ENCODE results near the gene DOCK8.
"Not testable (repeated sequence)": the region's sequence is repeated elsewhere in the genome, so short reads cannot be mapped to it uniquely, and the experiment has no call there.

DOCK8 gene

GRCh38 chr9:215631-216155, 1.0 kb downstream of the DOCK8 start:
- Histone ChIP-seq H3K9ac (ENCODE audit: low read length) (peak overlapping the region; percentile 83), H3K27me3 (ENCODE audit: control insufficient read depth, insufficient read depth, low read length) (no peaks in the 10 kb centered on the region), H3K9me3 (ENCODE audit: control insufficient read depth, low read length) (no peaks in the 10 kb centered on the region)

GRCh38 chr9:216866-217265, 2.2 kb downstream of the DOCK8 start:
- H3K4me3 ChIP-seq (ENCODE audit: low read length): no peak overlapping the region
- no peaks in the 10 kb centered on the region for H3K36me3 ChIP-seq (ENCODE audit: control insufficient read depth, insufficient read depth, low read length)
- peaks cover 17% of the 10 kb centered on the region for H3K4me1 ChIP-seq (ENCODE audit: control insufficient read depth, insufficient read depth, low read length)
- H3K27me3 ChIP-seq (ENCODE audit: control insufficient read depth, insufficient read depth, low read length): no peaks in the 10 kb centered on the region
- H3K9me3 ChIP-seq (ENCODE audit: control insufficient read depth, low read length): no peaks in the 10 kb centered on the region
- no peak overlapping the region for H3K9ac ChIP-seq (ENCODE audit: low read length)

More at GRCh38 chr9:215631-216155, 1.0 kb downstream of the DOCK8 start:
- H3K4me1 ChIP-seq (ENCODE audit: control insufficient read depth, insufficient read depth, low read length): peaks cover 17% of the 10 kb centered on the region
- no peaks in the 10 kb centered on the region for H3K36me3 ChIP-seq (ENCODE audit: control insufficient read depth, insufficient read depth, low read length)
- H3K4me3 ChIP-seq (ENCODE audit: low read length): peak overlapping the region; percentile 51

GRCh38 chr9:217950-218349, 3.3 kb downstream of the DOCK8 start:
- H3K9me3 ChIP-seq (ENCODE audit: control insufficient read depth, low read length): no peaks in the 10 kb centered on the region
- no peak overlapping the region for H3K9ac ChIP-seq (ENCODE audit: low read length)
- H3K4me3 ChIP-seq (ENCODE audit: low read length): no peak overlapping the region
- no peaks in the 10 kb centered on the region for H3K27me3 ChIP-seq (ENCODE audit: control insufficient read depth, insufficient read depth, low read length)
- H3K36me3 ChIP-seq (ENCODE audit: control insufficient read depth, insufficient read depth, low read length): no peaks in the 10 kb centered on the region
- H3K4me1 ChIP-seq (ENCODE audit: control insufficient read depth, insufficient read depth, low read length): peaks cover 23% of the 10 kb centered on the region

- H3K27me3 ChIP-seq (ENCODE audit: control insufficient read depth, insufficient read depth, low read length); H3K36me3 ChIP-seq (ENCODE audit: control insufficient read depth, insufficient read depth, low read length); H3K9me3 ChIP-seq (ENCODE audit: control insufficient read depth, low read length); H3K9ac ChIP-seq (ENCODE audit: low read length); H3K4me3 ChIP-seq (ENCODE audit: low read length): not testable (repeated sequence)
- peaks cover 23% of the 10 kb centered on the region for H3K4me1 ChIP-seq (ENCODE audit: control insufficient read depth, insufficient read depth, low read length)
Measured at GRCh38 chr9:219036-219435, 4.4 kb downstream of the DOCK8 start.

- Histone ChIP-seq H3K4me3 (ENCODE audit: low read length) (no peak overlapping the region), H3K9ac (ENCODE audit: low read length) (no peak overlapping the region), H3K4me1 (ENCODE audit: control insufficient read depth, insufficient read depth, low read length) (peaks cover 30% of the 10 kb centered on the region), H3K27me3 (ENCODE audit: control insufficient read depth, insufficient read depth, low read length) (no peaks in the 10 kb centered on the region), H3K9me3 (ENCODE audit: control insufficient read depth, low read length) (no peaks in the 10 kb centered on the region), H3K36me3 (ENCODE audit: control insufficient read depth, insufficient read depth, low read length) (no peaks in the 10 kb centered on the region)
Measured at GRCh38 chr9:219670-220365, 5.2 kb downstream of the DOCK8 start.

- Histone ChIP-seq H3K9me3 (ENCODE audit: control insufficient read depth, low read length) (no peaks in the 10 kb centered on the region), H3K27me3 (ENCODE audit: control insufficient read depth, insufficient read depth, low read length) (no peaks in the 10 kb centered on the region), H3K36me3 (ENCODE audit: control insufficient read depth, insufficient read depth, low read length) (no peaks in the 10 kb centered on the region), H3K4me3 (ENCODE audit: low read length) (no peak overlapping the region), H3K9ac (ENCODE audit: low read length) (no peak overlapping the region), H3K4me1 (ENCODE audit: control insufficient read depth, insufficient read depth, low read length) (peaks cover 18% of the 10 kb centered on the region)
Measured at GRCh38 chr9:221989-222776, 7.5 kb downstream of the DOCK8 start.

- H3K27me3 ChIP-seq (ENCODE audit: control insufficient read depth, insufficient read depth, low read length): no peaks in the 10 kb centered on the region
- H3K4me3 ChIP-seq (ENCODE audit: low read length): no peak overlapping the region
- H3K9me3 ChIP-seq (ENCODE audit: control insufficient read depth, low read length): no peaks in the 10 kb centered on the region
Measured at GRCh38 chr9:223152-223551, 8.5 kb downstream of the DOCK8 start.

GRCh38 chr9:224026-224425, 9.4 kb downstream of the DOCK8 start:
- Histone ChIP-seq H3K36me3 (ENCODE audit: control insufficient read depth, insufficient read depth, low read length) (no peaks in the 10 kb centered on the region), H3K9me3 (ENCODE audit: control insufficient read depth, low read length) (no peaks in the 10 kb centered on the region), H3K27me3 (ENCODE audit: control insufficient read depth, insufficient read depth, low read length) (no peaks in the 10 kb centered on the region), H3K4me1 (ENCODE audit: control insufficient read depth, insufficient read depth, low read length) (peaks cover 18% of the 10 kb centered on the region), H3K9ac (ENCODE audit: low read length) (no peak overlapping the region), H3K4me3 (ENCODE audit: low read length) (no peak overlapping the region)

More at GRCh38 chr9:223152-223551, 8.5 kb downstream of the DOCK8 start:
- peaks cover 18% of the 10 kb centered on the region for H3K4me1 ChIP-seq (ENCODE audit: control insufficient read depth, insufficient read depth, low read length)
- no peaks in the 10 kb centered on the region for H3K36me3 ChIP-seq (ENCODE audit: control insufficient read depth, insufficient read depth, low read length)
- no peak overlapping the region for H3K9ac ChIP-seq (ENCODE audit: low read length)

GRCh38 chr9:224582-225520, 10.2 kb downstream of the DOCK8 start:
- Histone ChIP-seq H3K4me3 (ENCODE audit: low read length) (no peak overlapping the region), H3K36me3 (ENCODE audit: control insufficient read depth, insufficient read depth, low read length) (no peaks in the 10 kb centered on the region), H3K27me3 (ENCODE audit: control insufficient read depth, insufficient read depth, low read length) (no peaks in the 10 kb centered on the region), H3K4me1 (ENCODE audit: control insufficient read depth, insufficient read depth, low read length) (peaks cover 18% of the 10 kb centered on the region), H3K9ac (ENCODE audit: low read length) (no peak overlapping the region), H3K9me3 (ENCODE audit: control insufficient read depth, low read length) (no peaks in the 10 kb centered on the region)

GRCh38 chr9:227860-228259, 13.2 kb downstream of the DOCK8 start:
- no peaks in the 10 kb centered on the region for H3K36me3 ChIP-seq (ENCODE audit: control insufficient read depth, insufficient read depth, low read length)
- H3K9ac ChIP-seq (ENCODE audit: low read length): no peak overlapping the region
- H3K9me3 ChIP-seq (ENCODE audit: control insufficient read depth, low read length): no peaks in the 10 kb centered on the region
- peaks cover 12% of the 10 kb centered on the region for H3K4me1 ChIP-seq (ENCODE audit: control insufficient read depth, insufficient read depth, low read length)
- H3K4me3 ChIP-seq (ENCODE audit: low read length): no peak overlapping the region
- no peaks in the 10 kb centered on the region for H3K27me3 ChIP-seq (ENCODE audit: control insufficient read depth, insufficient read depth, low read length)

- no peak overlapping the region for H3K4me3 ChIP-seq (ENCODE audit: low read length)
- no peaks in the 10 kb centered on the region for H3K27me3 ChIP-seq (ENCODE audit: control insufficient read depth, insufficient read depth, low read length)
- H3K4me1 ChIP-seq (ENCODE audit: control insufficient read depth, insufficient read depth, low read length): peaks cover 12% of the 10 kb centered on the region
- no peak overlapping the region for H3K9ac ChIP-seq (ENCODE audit: low read length)
- H3K9me3 ChIP-seq (ENCODE audit: control insufficient read depth, low read length): no peaks in the 10 kb centered on the region
- no peaks in the 10 kb centered on the region for H3K36me3 ChIP-seq (ENCODE audit: control insufficient read depth, insufficient read depth, low read length)
Measured at GRCh38 chr9:228929-229695, 14.4 kb downstream of the DOCK8 start.
